GM23338 (cell line): ENCODE data around the gene NT5M. TPM values are rescaled to one million over a fixed set of nuclear protein-coding genes. Genes with fewer than 3 reads are reported as not detected.

Experiments used
- ATAC-seq: fragments of 200-7000 bp; cut with Tn5 transposase; 3 replicates; pipeline ENCODE4 v1.9.1; 2020
- DNase-seq: peaks from one replicate; pipeline ENCODE4 v3.0.0-alpha.2; 2015; ENCODE audit warnings: low spot score
- H2AFZ ChIP-seq: fragments of 200-600 bp; sonication (generic); 2 replicates; pipeline ENCODE4 v1.8.0; 2016; ENCODE audit warnings: antibody characterized with exemption, mild to moderate bottlenecking, moderate library complexity
- H3F3A ChIP-seq: fragments of 200-600 bp; sonication (generic); replicated peaks from 2 replicates; pipeline ENCODE4 v1.8.0; 2017; ENCODE audit warnings: antibody characterized with exemption, mixed run types, low read depth
- H3K27ac ChIP-seq: fragments of 200-600 bp; sonication (generic); 2 replicates; pipeline ENCODE4 v1.6.1; 2016; ENCODE audit warnings: low read depth
- H3K27me3 ChIP-seq: fragments of 200-600 bp; sonication (generic); 2 replicates; pipeline ENCODE4 v1.8.0; 2016; ENCODE audit warnings: mild to moderate bottlenecking, mixed run types, moderate library complexity; ENCODE audit not compliant: insufficient read depth
- H3K36me3 ChIP-seq: fragments of 200-600 bp; sonication (generic); 2 replicates; pipeline ENCODE4 v1.8.0; 2016; ENCODE audit warnings: mild to moderate bottlenecking; ENCODE audit not compliant: insufficient read depth
- H3K4me1 ChIP-seq: fragments of 200-600 bp; sonication (generic); 2 replicates; pipeline ENCODE4 v1.8.0; 2016; ENCODE audit warnings: mild to moderate bottlenecking, moderate library complexity; ENCODE audit not compliant: insufficient read depth
- H3K4me2 ChIP-seq: fragments of 200-600 bp; sonication (generic); 2 replicates; pipeline ENCODE4 v1.7.1; 2017; ENCODE audit warnings: mixed run types
- H3K4me3 ChIP-seq: fragments of 200-600 bp; sonication (generic); 2 replicates; pipeline ENCODE4 v1.6.1; 2016; ENCODE audit warnings: mixed run types
- H3K79me2 ChIP-seq: fragments of 200-600 bp; sonication (generic); replicated peaks from 2 replicates; pipeline ENCODE4 v1.8.0; 2017; ENCODE audit warnings: mild to moderate bottlenecking; ENCODE audit not compliant: insufficient read depth
- H3K9me2 ChIP-seq: fragments of 200-600 bp; sonication (generic); 2 replicates; pipeline ENCODE4 v1.8.0; 2017; ENCODE audit not compliant: insufficient read depth
- H4K20me1 ChIP-seq: fragments of 200-600 bp; sonication (generic); replicated peaks from 2 replicates; pipeline ENCODE4 v1.8.0; 2017; ENCODE audit warnings: mild to moderate bottlenecking; ENCODE audit not compliant: insufficient read depth
- H3K27ac Mint-ChIP-seq: 2 replicates; pipeline ENCODE4 v1.8.0; 2020; ENCODE audit warnings: inconsistent platforms, mild to moderate bottlenecking, moderate library complexity, mixed read lengths
- H3K27me3 Mint-ChIP-seq: 3 replicates; pipeline ENCODE4 v1.8.0; 2022; ENCODE audit warnings: low read depth, mild to moderate bottlenecking, moderate library complexity, mixed read lengths, inconsistent platforms; ENCODE audit not compliant: insufficient read depth, poor library complexity
- H3K36me3 Mint-ChIP-seq: 3 replicates; pipeline ENCODE4 v1.8.0; 2021; ENCODE audit warnings: low read depth, mild to moderate bottlenecking, inconsistent platforms, moderate library complexity, mixed read lengths
- H3K4me1 Mint-ChIP-seq: 3 replicates; pipeline ENCODE4 v1.8.0; 2020; ENCODE audit warnings: mild to moderate bottlenecking, inconsistent platforms, mixed read lengths
- H3K4me3 Mint-ChIP-seq: 3 replicates; pipeline ENCODE4 v1.8.0; 2021; ENCODE audit warnings: moderate library complexity, mild to moderate bottlenecking, inconsistent platforms, mixed read lengths
- H3K9me3 Mint-ChIP-seq: 3 replicates; pipeline ENCODE4 v1.8.0; 2020; ENCODE audit warnings: moderate library complexity, mild to moderate bottlenecking, inconsistent platforms, mixed read lengths
- EZH2 ChIP-seq: fragments of 200-600 bp; sonication (generic); IDR thresholded peaks from one replicate; pipeline ENCODE4 v1.8.0; 2017; ENCODE audit warnings: antibody characterized with exemption, mild to moderate bottlenecking, low read depth; ENCODE audit not compliant: unreplicated experiment
- REST ChIP-seq: IDR thresholded peaks from one replicate; pipeline ENCODE4 v1.6.1; 2018; ENCODE audit warnings: antibody characterized with exemption; ENCODE audit not compliant: unreplicated experiment
- polyA plus RNA-seq: library from polyadenylated mRNA; unstranded; fragments of >200 nt; fragmentation: Nextera tagmentation; extraction: Ambion mirVana; gene quantifications from 2 replicates; pipeline ENCODE4 v1.2.1, GENCODE V29; 2016
- total RNA-seq: library from RNA; depleted of rRNA; stranded (reverse); fragments of >200 nt; shearing (Covaris generic); gene quantifications from 2 replicates; pipeline ENCODE4 v1.2.3, GENCODE V29; 2014
- TF ChIP-seq, protein P1 (sequence below): IDR thresholded peaks from 2 replicates; pipeline ENCODE4 v1.6.1; 2016; ENCODE audit warnings: antibody characterized with exemption
- TF ChIP-seq, protein P2 (sequence below), 2 experiments: fragments of 200-600 bp in 1 of 2; sonication (generic) in 1 of 2; conservative IDR thresholded peaks; 2 replicates each; pipeline versions ENCODE4 v1.5.1 to v1.6.1; 2016 to 2017; ENCODE audit warnings: antibody characterized with exemption in 2 of 2, low read depth in 2 of 2, mild to moderate bottlenecking in 2 of 2, moderate library complexity in 1 of 2

NT5M gene
- total and polyA plus RNA-seq, 2 experiments from 2014 or later = 6.0 to 10.6 TPM

GRCh38 chr17:17355426-17355825 is 52.3 kb downstream of the NT5M start:
- Histone ChIP-seq H2AFZ (peak overlapping the region; percentile 91), H3K9me2 (no peaks in the 10 kb centered on the region), H4K20me1 (no peaks in the 10 kb centered on the region), H3F3A (no peaks in the 10 kb centered on the region), H3K4me1 (peaks cover under 1% of the 10 kb centered on the region; the same call in 1 of the 2 replicates), H3K36me3 (no peaks in the 10 kb centered on the region), H3K4me2 (peak overlapping the region; percentile 65; the same call in 1 of the 2 replicates), H3K27me3 (no peaks in the 10 kb centered on the region), H3K4me3 (no peak overlapping the region), H3K79me2 (no peaks in the 10 kb centered on the region), H3K27ac (no peak overlapping the region)
- Mint-ChIP-seq H3K4me1 (peaks cover 8% of the 10 kb centered on the region), H3K36me3 (no peaks in the 10 kb centered on the region), H3K4me3 (no peak overlapping the region), H3K9me3 (peaks cover 9% of the 10 kb centered on the region; the same call in 2 of the 3 replicates), H3K27ac (no peak overlapping the region), H3K27me3 (peaks cover 17% of the 10 kb centered on the region)
- TF ChIP-seq, protein P1, sequence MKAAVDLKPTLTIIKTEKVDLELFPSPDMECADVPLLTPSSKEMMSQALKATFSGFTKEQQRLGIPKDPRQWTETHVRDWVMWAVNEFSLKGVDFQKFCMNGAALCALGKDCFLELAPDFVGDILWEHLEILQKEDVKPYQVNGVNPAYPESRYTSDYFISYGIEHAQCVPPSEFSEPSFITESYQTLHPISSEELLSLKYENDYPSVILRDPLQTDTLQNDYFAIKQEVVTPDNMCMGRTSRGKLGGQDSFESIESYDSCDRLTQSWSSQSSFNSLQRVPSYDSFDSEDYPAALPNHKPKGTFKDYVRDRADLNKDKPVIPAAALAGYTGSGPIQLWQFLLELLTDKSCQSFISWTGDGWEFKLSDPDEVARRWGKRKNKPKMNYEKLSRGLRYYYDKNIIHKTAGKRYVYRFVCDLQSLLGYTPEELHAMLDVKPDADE = no peak
- no peak for TF ChIP-seq EZH2
- DNase-seq (no peak), ATAC-seq (no peak)

DNA sequence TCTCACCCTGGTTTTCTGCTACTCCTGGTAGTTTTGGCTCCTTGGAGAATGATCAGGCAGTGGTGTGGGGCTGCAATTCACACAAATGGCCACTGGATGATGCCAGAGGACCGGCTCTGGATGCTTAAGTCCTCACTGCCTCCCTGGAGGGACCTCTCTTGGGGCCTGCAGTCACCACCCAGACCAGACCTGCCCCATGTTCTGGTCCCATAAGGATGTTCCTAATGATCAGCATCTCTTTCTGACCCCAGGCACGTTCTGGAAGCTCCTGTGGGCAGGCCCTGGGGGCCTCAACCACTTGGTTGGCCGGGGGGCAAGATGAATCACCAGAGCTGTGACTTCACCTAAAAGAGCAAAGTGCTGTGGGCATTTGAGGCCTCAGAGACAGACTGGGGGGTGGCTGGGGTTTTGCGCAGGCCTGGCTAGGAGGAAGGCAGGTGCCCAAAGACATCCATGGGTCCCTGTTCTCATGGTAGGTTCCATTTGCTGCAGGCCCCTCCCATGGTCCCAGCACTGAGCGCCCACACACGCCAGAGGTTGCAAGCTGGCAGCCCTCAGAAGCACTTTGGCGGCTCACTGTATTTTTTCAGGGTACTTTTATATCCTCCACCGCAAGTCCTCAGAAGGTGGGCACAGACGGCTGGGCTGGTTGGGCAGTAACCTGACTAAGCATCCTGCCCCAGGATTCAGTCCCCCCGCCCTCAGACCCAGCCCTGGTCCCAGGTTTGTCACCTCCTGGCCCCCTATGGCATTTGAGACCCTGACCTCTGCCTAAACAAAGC is 53.2 kb downstream of the NT5M start:
- Histone ChIP-seq H3K79me2 (no peaks in the 10 kb centered on the region), H3K4me1 (no peaks in the 10 kb centered on the region; the same call in 1 of the 2 replicates), H3F3A (no peaks in the 10 kb centered on the region), H3K27me3 (no peaks in the 10 kb centered on the region), H3K27ac (no peak overlapping the region), H2AFZ (peak overlapping the region; percentile 96), H3K9me2 (no peaks in the 10 kb centered on the region), H3K4me2 (no peak overlapping the region), H3K36me3 (no peaks in the 10 kb centered on the region), H4K20me1 (no peaks in the 10 kb centered on the region), H3K4me3 (no peak overlapping the region)
- Mint-ChIP-seq H3K4me3 (no peak overlapping the region), H3K9me3 (peaks cover 12% of the 10 kb centered on the region), H3K27ac (no peak overlapping the region), H3K36me3 (no peaks in the 10 kb centered on the region), H3K27me3 (peaks cover 16% of the 10 kb centered on the region), H3K4me1 (peaks cover 7% of the 10 kb centered on the region)
- DNase-seq (peak; percentile 92), ATAC-seq (peak; percentile 87)
- no peak for TF ChIP-seq REST
- TF ChIP-seq, protein P2, sequence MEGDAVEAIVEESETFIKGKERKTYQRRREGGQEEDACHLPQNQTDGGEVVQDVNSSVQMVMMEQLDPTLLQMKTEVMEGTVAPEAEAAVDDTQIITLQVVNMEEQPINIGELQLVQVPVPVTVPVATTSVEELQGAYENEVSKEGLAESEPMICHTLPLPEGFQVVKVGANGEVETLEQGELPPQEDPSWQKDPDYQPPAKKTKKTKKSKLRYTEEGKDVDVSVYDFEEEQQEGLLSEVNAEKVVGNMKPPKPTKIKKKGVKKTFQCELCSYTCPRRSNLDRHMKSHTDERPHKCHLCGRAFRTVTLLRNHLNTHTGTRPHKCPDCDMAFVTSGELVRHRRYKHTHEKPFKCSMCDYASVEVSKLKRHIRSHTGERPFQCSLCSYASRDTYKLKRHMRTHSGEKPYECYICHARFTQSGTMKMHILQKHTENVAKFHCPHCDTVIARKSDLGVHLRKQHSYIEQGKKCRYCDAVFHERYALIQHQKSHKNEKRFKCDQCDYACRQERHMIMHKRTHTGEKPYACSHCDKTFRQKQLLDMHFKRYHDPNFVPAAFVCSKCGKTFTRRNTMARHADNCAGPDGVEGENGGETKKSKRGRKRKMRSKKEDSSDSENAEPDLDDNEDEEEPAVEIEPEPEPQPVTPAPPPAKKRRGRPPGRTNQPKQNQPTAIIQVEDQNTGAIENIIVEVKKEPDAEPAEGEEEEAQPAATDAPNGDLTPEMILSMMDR (conservative IDR thresholded peaks at IDR 0.05; ENCODE audit: low read depth in 2 of 2) = peak; percentile 98 to 99
